HepG2 (cell line): ENCODE data around the gene SPTB.

ENCODE experiments used
- CTCF ChIP-seq: sonication (generic); formaldehyde crosslinking; IDR thresholded peaks from 2 replicates; pipeline ENCODE4 v1.5.0; 2020; ENCODE audit warnings: mild to moderate bottlenecking, missing genetic modification reagents, moderate library complexity
- SMC3 ChIP-seq: IDR thresholded peaks from 2 replicates; pipeline ENCODE4 v1.6.1; 2011; ENCODE audit warnings: low read length, improper control_type of control experiment

GRCh38 chr14:64721899-64722298 is 157.8 kb downstream of the SPTB start:
- TF ChIP-seq CTCF (CRISPR knock-in tag) (no peak), SMC3 (no peak)
